ENCODE measurements around the gene PGPEP1. TPM values are rescaled to one million over a fixed set of nuclear protein-coding genes. Genes with fewer than 3 reads are reported as not detected.

Gene PGPEP1
- total RNA-seq, 1 experiment from 2014 or later: 11.4 TPM

DNA sequence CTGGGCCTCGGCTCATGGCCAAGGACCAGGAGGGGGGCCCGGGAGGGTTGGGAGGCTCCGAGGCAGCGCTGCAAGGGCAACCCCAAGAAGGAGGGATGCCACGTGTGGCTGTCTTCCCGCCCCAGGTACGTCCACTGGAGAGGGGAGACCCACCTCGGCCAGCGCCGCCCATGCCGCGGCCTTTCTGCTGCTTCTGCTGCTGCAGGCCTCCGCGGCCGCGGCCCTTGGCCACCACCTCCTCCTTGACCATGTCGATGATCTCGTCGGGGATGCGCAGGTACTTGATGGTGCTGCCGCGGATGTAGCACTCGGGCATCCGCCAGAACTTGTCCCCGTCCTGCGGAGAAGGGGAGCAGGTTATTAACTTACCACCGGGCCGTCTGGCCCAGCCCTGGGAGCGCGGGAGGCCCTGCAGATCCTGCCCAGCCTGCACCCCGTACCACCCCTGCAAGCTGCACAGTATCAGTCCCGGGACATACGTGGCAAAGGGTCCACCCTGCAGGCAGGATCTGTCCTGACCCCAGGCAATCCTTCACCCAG lies 30.8 kb upstream of the PGPEP1 start:
- Histone ChIP-seq H3K4me3 (ENCODE audit: low read length) (no peak overlapping the region), H3K27me3 (ENCODE audit: low read length) (no peaks in the 10 kb centered on the region), H2AFZ (ENCODE audit: low read length) (no peak overlapping the region), H3K4me1 (ENCODE audit: insufficient read depth, low read length) (0 out of 2 replicates have a peak, but pooled peaks cover 5% of the 10 kb centered on the region), H3K27ac (ENCODE audit: low read length) (no peak overlapping the region), H3K9me2 (replicated peaks; ENCODE audit: low read length) (no peaks in the 10 kb centered on the region), H3K79me2 (ENCODE audit: low read length) (no peaks in the 10 kb centered on the region), H3F3A (ENCODE audit: low read length, unreplicated experiment) (no peaks in the 10 kb centered on the region), H3K9me3 (ENCODE audit: low read length) (no peaks in the 10 kb centered on the region), H3K9ac (ENCODE audit: low read length) (no peak overlapping the region), H3K36me3 (ENCODE audit: low read depth, low read length) (peaks cover 3% of the 10 kb centered on the region), H4K20me1 (ENCODE audit: low read length) (no peaks in the 10 kb centered on the region), H3K4me2 (ENCODE audit: low read length) (no peak overlapping the region)
- ChIA-PET POLR2A (ENCODE audit: unreplicated experiment) (no interaction called here), CTCF (interaction anchor here (0.6 kb wide), 1 partner anchor 14 kb away, joined by 4 read pairs; the partner anchor contains the start of gene LSM4)
- DNase-seq (no peak), ATAC-seq (no peak)
- intact Hi-C loops (cut with micrococcal nuclease): no loop called here
- TF ChIP-seq, protein P1, sequence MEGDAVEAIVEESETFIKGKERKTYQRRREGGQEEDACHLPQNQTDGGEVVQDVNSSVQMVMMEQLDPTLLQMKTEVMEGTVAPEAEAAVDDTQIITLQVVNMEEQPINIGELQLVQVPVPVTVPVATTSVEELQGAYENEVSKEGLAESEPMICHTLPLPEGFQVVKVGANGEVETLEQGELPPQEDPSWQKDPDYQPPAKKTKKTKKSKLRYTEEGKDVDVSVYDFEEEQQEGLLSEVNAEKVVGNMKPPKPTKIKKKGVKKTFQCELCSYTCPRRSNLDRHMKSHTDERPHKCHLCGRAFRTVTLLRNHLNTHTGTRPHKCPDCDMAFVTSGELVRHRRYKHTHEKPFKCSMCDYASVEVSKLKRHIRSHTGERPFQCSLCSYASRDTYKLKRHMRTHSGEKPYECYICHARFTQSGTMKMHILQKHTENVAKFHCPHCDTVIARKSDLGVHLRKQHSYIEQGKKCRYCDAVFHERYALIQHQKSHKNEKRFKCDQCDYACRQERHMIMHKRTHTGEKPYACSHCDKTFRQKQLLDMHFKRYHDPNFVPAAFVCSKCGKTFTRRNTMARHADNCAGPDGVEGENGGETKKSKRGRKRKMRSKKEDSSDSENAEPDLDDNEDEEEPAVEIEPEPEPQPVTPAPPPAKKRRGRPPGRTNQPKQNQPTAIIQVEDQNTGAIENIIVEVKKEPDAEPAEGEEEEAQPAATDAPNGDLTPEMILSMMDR (conservative IDR thresholded peaks at IDR 0.05; ENCODE audit: low read depth, low read length): no peak
- no peak for TF ChIP-seq EZH2phosphoT487 (IDR thresholded peaks at IDR 0.05; ENCODE audit: borderline replicate concordance, low read length)
- TF ChIP-seq EZH2 (IDR thresholded peaks at IDR 0.05; ENCODE audit: low read length, unreplicated experiment): no peak
- BruUV-seq (replicated peaks): no TSS peak

DNA sequence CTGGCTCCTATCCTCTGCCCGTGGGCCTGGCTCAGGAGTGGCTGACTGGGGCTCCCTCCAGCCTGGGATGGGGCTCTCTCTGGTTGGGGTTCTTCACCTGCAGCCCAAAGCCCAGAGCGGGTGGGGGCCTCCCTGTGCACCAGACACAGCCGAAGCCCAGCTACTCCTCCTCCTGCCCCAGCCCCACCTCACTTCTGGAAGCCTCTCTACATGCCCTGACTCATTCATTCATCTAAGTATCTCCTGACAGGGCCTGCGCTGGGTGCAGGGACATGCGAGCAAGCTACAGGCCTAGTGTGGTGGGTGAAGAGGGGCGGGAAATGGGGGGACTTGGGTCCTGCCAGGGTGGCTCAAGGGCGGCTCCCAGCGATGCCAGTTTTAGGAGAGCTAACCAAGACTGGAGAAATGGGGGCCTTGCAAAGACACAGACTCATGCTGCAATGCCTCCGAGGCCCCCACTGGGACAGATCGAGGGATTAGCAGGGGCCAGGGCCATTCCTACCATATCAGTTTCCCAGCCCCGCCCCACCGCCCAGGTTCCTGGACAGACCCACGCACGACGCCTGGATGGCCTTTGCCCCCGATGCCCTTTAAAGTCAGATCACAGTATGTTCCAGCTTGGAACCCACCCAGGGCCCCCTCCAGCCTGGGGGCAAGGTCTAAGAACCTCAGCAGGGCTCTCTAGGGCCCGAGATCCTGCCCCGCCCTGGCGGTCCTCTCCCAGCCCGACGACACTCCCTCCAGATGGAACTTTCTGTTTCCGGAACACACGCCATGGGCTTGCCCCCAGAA lies 30.1 kb upstream of the PGPEP1 start:
- no peak overlapping the region for H3K4me2 ChIP-seq (ENCODE audit: low read length)
- no peaks in the 10 kb centered on the region for H3F3A ChIP-seq (ENCODE audit: low read length, unreplicated experiment)
- BruUV-seq (replicated peaks): no TSS peak
- no peaks in the 10 kb centered on the region for H3K9me3 ChIP-seq (ENCODE audit: low read length)
- H3K4me1 ChIP-seq (ENCODE audit: insufficient read depth, low read length): no peaks in the 10 kb centered on the region
- no peaks in the 10 kb centered on the region for H3K9me2 ChIP-seq (replicated peaks; ENCODE audit: low read length)
- intact Hi-C loops (cut with micrococcal nuclease): no loop called here
- H3K27ac ChIP-seq (ENCODE audit: low read length): no peak overlapping the region
- H3K27me3 ChIP-seq (ENCODE audit: low read length): no peaks in the 10 kb centered on the region
- ATAC-seq (no peak), DNase-seq (no peak)
- peaks cover 3% of the 10 kb centered on the region for H3K36me3 ChIP-seq (ENCODE audit: low read depth, low read length)
- no peak overlapping the region for H3K9ac ChIP-seq (ENCODE audit: low read length)
- TF ChIP-seq, protein P1 (conservative IDR thresholded peaks at IDR 0.05; ENCODE audit: low read depth, low read length): no peak
- no peak for TF ChIP-seq EZH2 (IDR thresholded peaks at IDR 0.05; ENCODE audit: low read length, unreplicated experiment)
- TF ChIP-seq EZH2phosphoT487 (IDR thresholded peaks at IDR 0.05; ENCODE audit: borderline replicate concordance, low read length): no peak
- H3K79me2 ChIP-seq (ENCODE audit: low read length): no peaks in the 10 kb centered on the region
- ChIA-PET CTCF (interaction anchor here (0.6 kb wide), 1 partner anchor 13 kb away, joined by 4 read pairs; the partner anchor contains the start of gene LSM4), POLR2A (ENCODE audit: unreplicated experiment) (no interaction called here)
- H4K20me1 ChIP-seq (ENCODE audit: low read length): no peaks in the 10 kb centered on the region
- H3K4me3 ChIP-seq (ENCODE audit: low read length): no peak overlapping the region
- no peak overlapping the region for H2AFZ ChIP-seq (ENCODE audit: low read length)

DNA sequence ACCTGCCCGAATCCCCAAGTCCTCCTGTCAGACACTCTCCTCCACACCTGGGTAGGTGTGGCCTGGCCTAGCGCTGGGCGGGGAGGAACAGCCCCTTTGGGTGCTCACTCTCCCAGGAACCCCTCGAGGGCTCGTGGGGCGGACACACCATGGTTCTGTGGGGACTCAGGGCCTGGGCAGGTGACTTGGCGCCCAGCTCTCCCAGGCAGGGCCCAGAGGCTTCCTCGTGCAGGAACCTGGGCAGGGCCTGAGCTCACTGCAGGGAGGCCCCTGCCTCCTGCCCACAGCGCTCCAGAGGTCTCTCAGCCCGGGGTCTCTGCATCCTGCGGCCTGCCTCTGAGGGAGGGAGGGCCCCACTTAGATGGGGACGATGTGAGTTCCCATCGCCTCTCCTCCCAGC lies 29.4 kb upstream of the PGPEP1 start:
- Histone ChIP-seq H3K9me2 (replicated peaks; ENCODE audit: low read length) (no peaks in the 10 kb centered on the region), H3K9me3 (ENCODE audit: low read length) (no peaks in the 10 kb centered on the region), H3K27ac (ENCODE audit: low read length) (no peak overlapping the region), H3K4me2 (ENCODE audit: low read length) (no peak overlapping the region), H3K4me1 (ENCODE audit: insufficient read depth, low read length) (no peaks in the 10 kb centered on the region), H3K36me3 (ENCODE audit: low read depth, low read length) (peaks cover 3% of the 10 kb centered on the region), H3K79me2 (ENCODE audit: low read length) (no peaks in the 10 kb centered on the region), H3F3A (ENCODE audit: low read length, unreplicated experiment) (no peaks in the 10 kb centered on the region), H3K27me3 (ENCODE audit: low read length) (no peaks in the 10 kb centered on the region), H4K20me1 (ENCODE audit: low read length) (no peaks in the 10 kb centered on the region), H3K4me3 (ENCODE audit: low read length) (no peak overlapping the region), H3K9ac (ENCODE audit: low read length) (no peak overlapping the region), H2AFZ (ENCODE audit: low read length) (no peak overlapping the region)
- POLR2A ChIA-PET (ENCODE audit: unreplicated experiment): no interaction called here
- ATAC-seq (no peak), DNase-seq (no peak)
- intact Hi-C loops (cut with micrococcal nuclease): no loop called here
- CTCF ChIA-PET: no interaction called here
- BruUV-seq (replicated peaks): no TSS peak
- TF ChIP-seq EZH2phosphoT487 (IDR thresholded peaks at IDR 0.05; ENCODE audit: borderline replicate concordance, low read length) (no peak), EZH2 (IDR thresholded peaks at IDR 0.05; ENCODE audit: low read length, unreplicated experiment) (no peak)
- TF ChIP-seq, protein P1 (conservative IDR thresholded peaks at IDR 0.05; ENCODE audit: low read depth, low read length): no peak
